ENCODE results near the gene PLAC8L1. TPM values are rescaled to one million over a fixed set of nuclear protein-coding genes. Genes with fewer than 3 reads are reported as not detected.
"Not testable (repeated sequence)": the region's sequence is repeated elsewhere in the genome, so short reads cannot be mapped to it uniquely, and the experiment has no call there.

The PLAC8L1 gene
- total RNA-seq: 0.38 and 0.53 TPM in 2 replicates

- Histone ChIP-seq H3K4me3 (ENCODE audit: low read depth, low read length) (no peak within 1 kb of the TSS), H3K27me3 (ENCODE audit: control insufficient read depth, insufficient read depth, low read length) (no peaks in the 10 kb centered on the region), H3K36me3 (ENCODE audit: control insufficient read depth, insufficient read depth, low read length) (no peaks in the 10 kb centered on the region)
- FAIRE-seq (no peak), DNase-seq (ENCODE audit: low read depth) (no peak)
- no peak for TF ChIP-seq CTCF (IDR thresholded peaks at IDR 0.05; ENCODE audit: insufficient read depth, low read length, severe bottlenecking)
Observed at GRCh38 chr5:146105477-146105876, at the start of gene PLAC8L1. PLAC8L1 (minus strand) TSS chr5:146105577; CDS start chr5:146104311, 1,266 bp downstream.

GRCh38 chr5:146151970-146152369 is 46.6 kb upstream of the PLAC8L1 start:
- Histone ChIP-seq H3K4me3 (ENCODE audit: low read depth, low read length) (no peak overlapping the region), H3K27me3 (ENCODE audit: control insufficient read depth, insufficient read depth, low read length) (no peaks in the 10 kb centered on the region), H3K36me3 (ENCODE audit: control insufficient read depth, insufficient read depth, low read length) (peaks cover 14% of the 10 kb centered on the region)
- FAIRE-seq (no peak), DNase-seq (ENCODE audit: low read depth) (peak; percentile 33)
- TF ChIP-seq CTCF (IDR thresholded peaks at IDR 0.05; ENCODE audit: insufficient read depth, low read length, severe bottlenecking): no peak

- TF ChIP-seq CTCF (IDR thresholded peaks at IDR 0.05; ENCODE audit: insufficient read depth, low read length, severe bottlenecking): no peak
- Histone ChIP-seq H3K4me3 (ENCODE audit: low read depth, low read length) (no peak overlapping the region), H3K27me3 (ENCODE audit: control insufficient read depth, insufficient read depth, low read length) (no peaks in the 10 kb centered on the region), H3K36me3 (ENCODE audit: control insufficient read depth, insufficient read depth, low read length) (peaks cover 13% of the 10 kb centered on the region)
- DNase-seq (ENCODE audit: low read depth): peak; percentile 61
- no peak for FAIRE-seq
Observed at GRCh38 chr5:146137967-146138403, 32.6 kb upstream of the PLAC8L1 start.

GRCh38 chr5:146130440-146131045 is 25.2 kb upstream of the PLAC8L1 start:
- DNase-seq (ENCODE audit: low read depth) (peak; percentile 36), FAIRE-seq (no peak)
- TF ChIP-seq CTCF (IDR thresholded peaks at IDR 0.05; ENCODE audit: insufficient read depth, low read length, severe bottlenecking): peak; percentile 26
- H3K4me3 ChIP-seq (ENCODE audit: low read depth, low read length): no peak overlapping the region
- H3K27me3 ChIP-seq (ENCODE audit: control insufficient read depth, insufficient read depth, low read length): no peaks in the 10 kb centered on the region
- H3K36me3 ChIP-seq (ENCODE audit: control insufficient read depth, insufficient read depth, low read length): peaks cover 18% of the 10 kb centered on the region

GRCh38 chr5:146126068-146126467 is 20.7 kb upstream of the PLAC8L1 start:
- no peak for TF ChIP-seq CTCF (IDR thresholded peaks at IDR 0.05; ENCODE audit: insufficient read depth, low read length, severe bottlenecking)
- Histone ChIP-seq H3K4me3 (ENCODE audit: low read depth, low read length) (no peak overlapping the region), H3K36me3 (ENCODE audit: control insufficient read depth, insufficient read depth, low read length) (peaks cover 15% of the 10 kb centered on the region), H3K27me3 (ENCODE audit: control insufficient read depth, insufficient read depth, low read length) (no peaks in the 10 kb centered on the region)
- FAIRE-seq (no peak), DNase-seq (ENCODE audit: low read depth) (no peak)

- H3K4me3 ChIP-seq (ENCODE audit: low read depth, low read length): no peak overlapping the region
- FAIRE-seq: no peak
- no peak for TF ChIP-seq CTCF (IDR thresholded peaks at IDR 0.05; ENCODE audit: insufficient read depth, low read length, severe bottlenecking)
Observed at GRCh38 chr5:146124580-146124979, 19.2 kb upstream of the PLAC8L1 start.

GRCh38 chr5:146121451-146121850 is 16.1 kb upstream of the PLAC8L1 start:
- not testable (repeated sequence) for H3K4me3 ChIP-seq (ENCODE audit: low read depth, low read length); H3K27me3 ChIP-seq (ENCODE audit: control insufficient read depth, insufficient read depth, low read length); FAIRE-seq; DNase-seq (ENCODE audit: low read depth)
- peaks cover 12% of the 10 kb centered on the region for H3K36me3 ChIP-seq (ENCODE audit: control insufficient read depth, insufficient read depth, low read length)

More at GRCh38 chr5:146124580-146124979, 19.2 kb upstream of the PLAC8L1 start:
- Histone ChIP-seq H3K27me3 (ENCODE audit: control insufficient read depth, insufficient read depth, low read length) (no peaks in the 10 kb centered on the region), H3K36me3 (ENCODE audit: control insufficient read depth, insufficient read depth, low read length) (peaks cover 14% of the 10 kb centered on the region)
- DNase-seq (ENCODE audit: low read depth): no peak
